PFSK-1 (cell line): Measurements from ENCODE around the gene STARD13.

Experiments used
- FOXP2 ChIP-seq: optimal IDR thresholded peaks from 2 replicates; pipeline ENCODE3; 2011; ENCODE audit warnings: borderline replicate concordance, control low read depth, inconsistent platforms; ENCODE audit not compliant: insufficient read depth; ENCODE audit errors: extremely low read length, extremely low read depth
- POLR2AphosphoS5 ChIP-seq: IDR thresholded peaks from 2 replicates; pipeline ENCODE4 v1.6.1; 2012; ENCODE audit warnings: low read depth, mild to moderate bottlenecking, control low read depth, low read length, moderate library complexity
- SIN3A ChIP-seq: IDR thresholded peaks from 2 replicates; pipeline ENCODE4 v1.6.1; 2012; ENCODE audit warnings: mild to moderate bottlenecking, low read length, moderate library complexity, borderline replicate concordance; ENCODE audit not compliant: insufficient read depth
- TAF1 ChIP-seq: IDR thresholded peaks from 2 replicates; pipeline ENCODE4 v1.6.1; 2012; ENCODE audit warnings: low read length, control low read depth, borderline replicate concordance; ENCODE audit not compliant: insufficient read depth
- TF ChIP-seq, protein P1 (sequence below), 2 experiments: IDR thresholded peaks; 2 replicates each; pipeline versions ENCODE4 v1.6.1 to v1.8.0; 2011 to 2012; ENCODE audit warnings: low read depth in 2 of 2, low read length in 2 of 2, control low read depth in 1 of 2, inconsistent platforms in 1 of 2, mild to moderate bottlenecking in 1 of 2, moderate library complexity in 1 of 2; ENCODE audit not compliant: insufficient read depth in 1 of 2

The STARD13 gene

DNA sequence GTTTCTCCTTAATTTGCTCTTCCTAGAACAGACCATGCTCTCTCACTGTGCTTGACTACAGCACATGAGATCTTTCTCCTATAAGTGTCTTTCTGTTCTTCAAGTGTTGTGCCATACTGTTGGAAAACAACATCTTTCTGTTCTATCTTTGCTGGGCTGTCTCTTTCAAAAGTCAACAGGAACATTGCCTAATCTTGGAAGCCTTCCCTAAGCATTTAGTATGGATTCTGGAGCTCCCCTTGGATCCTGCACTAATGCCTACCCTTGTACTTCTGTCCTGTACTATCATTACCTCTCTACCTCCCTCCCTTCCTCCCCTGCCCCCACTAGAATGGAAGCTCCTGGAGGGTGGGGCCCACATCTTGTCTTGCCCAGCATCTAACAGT is 26.8 kb downstream of the STARD13 start:
- TF ChIP-seq FOXP2: no peak
- no peak for TF ChIP-seq POLR2AphosphoS5
- TF ChIP-seq SIN3A: no peak
- no peak for TF ChIP-seq TAF1
- TF ChIP-seq, protein P1, sequence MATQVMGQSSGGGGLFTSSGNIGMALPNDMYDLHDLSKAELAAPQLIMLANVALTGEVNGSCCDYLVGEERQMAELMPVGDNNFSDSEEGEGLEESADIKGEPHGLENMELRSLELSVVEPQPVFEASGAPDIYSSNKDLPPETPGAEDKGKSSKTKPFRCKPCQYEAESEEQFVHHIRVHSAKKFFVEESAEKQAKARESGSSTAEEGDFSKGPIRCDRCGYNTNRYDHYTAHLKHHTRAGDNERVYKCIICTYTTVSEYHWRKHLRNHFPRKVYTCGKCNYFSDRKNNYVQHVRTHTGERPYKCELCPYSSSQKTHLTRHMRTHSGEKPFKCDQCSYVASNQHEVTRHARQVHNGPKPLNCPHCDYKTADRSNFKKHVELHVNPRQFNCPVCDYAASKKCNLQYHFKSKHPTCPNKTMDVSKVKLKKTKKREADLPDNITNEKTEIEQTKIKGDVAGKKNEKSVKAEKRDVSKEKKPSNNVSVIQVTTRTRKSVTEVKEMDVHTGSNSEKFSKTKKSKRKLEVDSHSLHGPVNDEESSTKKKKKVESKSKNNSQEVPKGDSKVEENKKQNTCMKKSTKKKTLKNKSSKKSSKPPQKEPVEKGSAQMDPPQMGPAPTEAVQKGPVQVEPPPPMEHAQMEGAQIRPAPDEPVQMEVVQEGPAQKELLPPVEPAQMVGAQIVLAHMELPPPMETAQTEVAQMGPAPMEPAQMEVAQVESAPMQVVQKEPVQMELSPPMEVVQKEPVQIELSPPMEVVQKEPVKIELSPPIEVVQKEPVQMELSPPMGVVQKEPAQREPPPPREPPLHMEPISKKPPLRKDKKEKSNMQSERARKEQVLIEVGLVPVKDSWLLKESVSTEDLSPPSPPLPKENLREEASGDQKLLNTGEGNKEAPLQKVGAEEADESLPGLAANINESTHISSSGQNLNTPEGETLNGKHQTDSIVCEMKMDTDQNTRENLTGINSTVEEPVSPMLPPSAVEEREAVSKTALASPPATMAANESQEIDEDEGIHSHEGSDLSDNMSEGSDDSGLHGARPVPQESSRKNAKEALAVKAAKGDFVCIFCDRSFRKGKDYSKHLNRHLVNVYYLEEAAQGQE (IDR thresholded peaks at IDR 0.05; ENCODE audit: insufficient read depth in 1 of 2, low read depth in 2 of 2, low read length in 2 of 2): no peak

DNA sequence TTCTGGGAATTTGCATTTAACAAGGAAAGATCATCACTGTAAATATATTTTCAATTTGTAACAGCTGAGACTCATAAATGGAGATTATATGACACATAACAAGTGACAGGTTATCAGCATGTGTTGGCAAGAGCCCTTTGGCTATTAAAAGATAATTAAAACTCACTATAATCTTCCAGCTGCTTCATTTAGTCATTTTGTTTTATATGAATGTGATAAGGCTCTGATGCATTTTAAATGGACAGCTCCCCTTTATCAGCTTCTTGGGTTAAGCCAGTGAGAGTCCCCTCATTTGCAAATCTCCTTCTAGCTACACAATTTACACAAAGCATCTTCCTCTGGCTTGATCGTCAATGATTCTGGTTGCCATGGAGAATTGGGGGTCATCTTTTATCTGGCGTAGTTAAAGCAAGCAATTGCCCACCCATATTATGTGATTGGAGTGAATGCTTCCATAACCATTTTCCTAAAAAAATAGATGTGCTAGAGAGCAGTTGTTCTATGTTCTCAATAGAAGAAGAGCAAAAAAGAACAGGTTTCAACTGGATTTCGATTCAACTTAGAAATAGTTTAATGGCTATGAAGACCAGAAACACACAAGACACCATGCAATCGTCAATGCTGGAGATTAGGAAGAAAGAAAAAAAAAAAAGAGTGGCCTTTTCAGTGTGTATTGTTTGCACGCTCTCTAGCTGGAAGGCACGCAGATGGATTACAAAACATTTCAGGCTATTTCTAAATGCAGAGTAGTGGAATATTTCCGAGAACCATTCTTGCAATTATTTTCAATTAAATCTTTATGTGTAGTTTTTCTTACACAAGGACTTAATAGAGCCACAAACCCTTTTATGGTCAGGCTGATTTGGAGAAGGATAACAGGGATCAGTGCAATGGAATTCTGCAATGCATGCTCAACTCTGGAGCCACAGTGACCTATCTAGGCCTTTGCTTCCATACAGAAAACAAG is 27.4 kb downstream of the STARD13 start:
- no peak for TF ChIP-seq POLR2AphosphoS5

DNA sequence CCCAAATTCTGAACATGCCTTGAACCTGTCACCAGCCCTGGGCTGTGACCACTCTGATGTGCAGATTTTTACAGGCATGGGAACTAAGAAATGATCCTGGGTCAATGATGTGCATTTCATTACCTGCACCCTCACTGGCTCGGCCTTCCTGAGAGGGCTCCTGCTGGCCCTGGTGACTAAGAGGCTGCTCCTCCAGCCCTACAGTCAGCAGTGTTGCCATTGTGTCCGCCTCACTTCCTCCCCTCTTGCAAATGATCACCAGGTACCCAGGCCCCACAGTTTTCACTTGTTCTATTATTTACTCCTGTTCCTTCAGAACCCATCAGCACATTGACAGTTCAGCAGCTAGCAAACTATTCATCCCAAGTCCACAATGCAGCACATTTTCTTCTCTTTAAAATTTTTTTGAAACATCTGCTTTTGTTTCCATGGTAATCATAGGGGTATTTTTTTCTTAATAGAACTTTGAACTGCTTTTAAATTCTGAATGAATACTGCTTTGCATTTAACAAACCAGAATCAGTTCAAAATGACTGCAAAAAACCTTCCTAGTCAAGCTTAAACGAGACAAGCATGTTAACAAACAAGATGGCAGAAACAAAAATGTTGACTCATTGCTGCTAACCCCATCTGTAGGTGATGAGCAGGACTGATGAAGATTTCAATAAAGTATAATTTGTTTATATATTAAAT is 29.3 kb downstream of the STARD13 start:
- TF ChIP-seq SIN3A: no peak
- no peak for TF ChIP-seq POLR2AphosphoS5

DNA sequence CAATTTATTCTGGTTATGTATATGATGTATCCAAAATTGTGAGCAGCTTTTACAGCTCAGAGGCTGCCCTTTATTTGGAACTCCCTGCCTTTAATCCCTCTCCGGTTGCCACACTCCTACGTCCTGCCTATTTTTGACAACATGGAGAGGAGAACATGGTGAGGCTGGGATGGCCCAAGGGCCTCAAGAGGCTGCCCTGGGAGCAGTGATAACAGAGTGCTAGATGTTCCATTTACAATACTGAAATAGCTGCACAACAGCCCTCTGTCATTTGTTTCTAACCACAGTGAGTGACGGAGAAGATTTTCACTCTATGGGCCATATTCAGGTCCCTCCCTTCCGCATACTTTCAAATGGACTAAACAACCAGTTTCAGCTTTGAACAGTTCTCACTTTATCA is 33.4 kb downstream of the STARD13 start:
- TF ChIP-seq, protein P1 (IDR thresholded peaks at IDR 0.05; ENCODE audit: insufficient read depth in 1 of 2, low read depth in 2 of 2, low read length in 2 of 2): no peak
- TF ChIP-seq SIN3A (no peak), TAF1 (no peak), POLR2AphosphoS5 (no peak), FOXP2 (no peak)

DNA sequence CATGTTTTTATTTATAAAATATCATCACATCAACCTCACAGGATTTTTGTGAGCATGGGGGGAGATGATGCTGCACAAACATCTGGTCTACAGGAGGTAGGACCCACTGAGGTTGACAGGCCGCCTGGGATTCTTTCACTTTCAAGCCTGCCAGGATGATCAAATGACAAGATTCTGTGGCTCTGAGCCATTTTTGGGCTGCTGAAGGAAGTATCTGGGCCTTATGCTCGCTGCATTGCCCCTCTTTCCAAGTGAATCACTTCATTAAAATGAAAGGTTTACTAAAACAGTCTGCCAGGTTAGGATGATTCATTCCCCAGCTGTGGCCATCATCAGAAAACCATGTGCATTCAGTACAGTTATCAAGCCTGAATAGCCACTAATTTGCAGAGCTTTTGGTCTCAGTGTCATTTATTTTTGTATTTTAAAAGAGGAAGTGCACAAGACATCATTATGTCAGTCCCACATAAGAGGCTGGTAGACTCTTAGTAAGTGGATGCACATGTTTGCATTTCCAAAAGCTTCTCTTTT is 34.4 kb downstream of the STARD13 start:
- no peak for TF ChIP-seq POLR2AphosphoS5
- no peak for TF ChIP-seq TAF1
- TF ChIP-seq, protein P1 (IDR thresholded peaks at IDR 0.05; ENCODE audit: insufficient read depth in 1 of 2, low read depth in 2 of 2, low read length in 2 of 2): no peak
- TF ChIP-seq SIN3A: no peak
- no peak for TF ChIP-seq FOXP2

DNA sequence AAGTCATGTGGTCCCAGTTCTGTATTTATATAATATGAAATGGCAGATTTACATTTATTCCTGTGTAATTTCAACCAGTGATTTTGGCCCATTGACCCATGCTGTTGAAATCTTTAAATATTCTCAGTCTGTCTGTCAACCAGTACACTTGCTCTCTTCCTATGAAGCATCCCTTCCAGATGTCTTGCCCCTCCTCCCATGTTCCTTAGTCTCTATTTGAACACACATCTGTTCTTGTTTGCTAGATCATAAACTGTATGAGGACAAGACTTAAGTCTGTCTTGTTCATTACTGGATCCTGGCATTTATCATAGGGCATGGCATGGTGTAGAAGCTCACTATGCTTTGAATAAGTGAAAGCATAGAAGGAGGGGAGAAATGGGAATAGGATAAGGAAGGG is 34.9 kb downstream of the STARD13 start:
- TF ChIP-seq TAF1 (no peak), POLR2AphosphoS5 (no peak), FOXP2 (no peak), SIN3A (no peak)
- TF ChIP-seq, protein P1 (IDR thresholded peaks at IDR 0.05; ENCODE audit: insufficient read depth in 1 of 2, low read depth in 2 of 2, low read length in 2 of 2): no peak
